Body of pancreas (tissue), 4 donors: ENCODE results near the gene SYNGR4. TPM values are rescaled to one million over a fixed set of nuclear protein-coding genes. Genes with fewer than 3 reads are reported as not detected.

ENCODE experiments used
- ATAC-seq: fragments of 150-250 bp; one replicate; pipeline ENCODE4 v1.9.1; 2016
- DNase-seq, 4 donors: peaks; one replicate each; pipeline ENCODE4 v3.0.0-alpha.2; 2019
- H3K27ac ChIP-seq, 4 donors: fragments of 200-600 bp; sonication (generic); 1 replicate in 3 of 4; 2 replicates in 1 of 4; pipeline versions ENCODE4 v1.5.1 to v1.6.1; 2016 to 2019; ENCODE audit warnings: mild to moderate bottlenecking in 1 of 4, mixed read lengths in 1 of 4, moderate library complexity in 1 of 4
- H3K27me3 ChIP-seq, 2 donors: fragments of 200-600 bp; sonication (generic); one replicate each; pipeline ENCODE4 v1.6.0; 2016; ENCODE audit warnings: mild to moderate bottlenecking in 1 of 2
- H3K36me3 ChIP-seq, 2 donors: fragments of 200-600 bp; sonication (generic); replicated peaks in 1 of 2; 2 replicates each; pipeline ENCODE4 v1.5.1; 2016; ENCODE audit warnings: low read depth in 2 of 2; ENCODE audit not compliant: insufficient read depth in 1 of 2
- H3K4me1 ChIP-seq: fragments of 200-600 bp; sonication (generic); one replicate; pipeline ENCODE4 v1.6.0; 2016
- H3K4me3 ChIP-seq, 2 donors: fragments of 200-600 bp; sonication (generic); 1 replicate in 1 of 2; 2 replicates in 1 of 2; pipeline ENCODE4 v1.5.1; 2016 to 2019
- H3K9me3 ChIP-seq, 3 donors: fragments of 200-600 bp; sonication (generic); 1 replicate in 2 of 3; 2 replicates in 1 of 3; pipeline ENCODE4 v1.5.1; 2016
- CTCF ChIP-seq, 7 experiments: fragments of 450-650 bp in 4 of 7; fragments of 200-600 bp in 3 of 7; sonication (generic) in 3 of 7; IDR thresholded peaks; one replicate each; pipeline ENCODE4 v1.5.1; 2016 to 2019; ENCODE audit warnings: antibody characterized with exemption in 7 of 7
- POLR2A ChIP-seq, 3 donors: fragments of 450-650 bp; IDR thresholded peaks; one replicate each; pipeline ENCODE4 v1.6.1; 2016; ENCODE audit warnings: antibody characterized with exemption in 3 of 3, mild to moderate bottlenecking in 2 of 3
- WGBS, 2 donors: methylation state at CpG; one replicate each; pipeline ENCODE4 v1.1.5; 2017; 5-methylcytosine and 5-hydroxymethylcytosine counted together
- intact Hi-C: fragments of 100-400 bp; cut with DNase I; formaldehyde crosslinking; loops from one replicate; pipeline ENCODE4 v1.15.1; 2023
- total RNA-seq, 2 donors: library from RNA; depleted of rRNA; stranded (reverse); fragments of >200 nt; gene quantifications; one replicate each; pipeline ENCODE4 v1.1.0, GENCODE V29; 2016

The SYNGR4 gene
- total RNA-seq, 2 donors from 2014 or later = 0.78 TPM; not detected in 1

GRCh38 chr19:48421548-48421947, 57.4 kb downstream of the SYNGR4 start:
- TF ChIP-seq CTCF (IDR thresholded peaks at IDR 0.05) (no peak), POLR2A (IDR thresholded peaks at IDR 0.05) (no peak)
- Histone ChIP-seq H3K36me3 (no peaks in the 10 kb centered on the region), H3K4me3 (no peak overlapping the region), H3K9me3 (no peaks in the 10 kb centered on the region), H3K27me3 (no peaks in the 10 kb centered on the region), H3K4me1 (no peaks in the 10 kb centered on the region), H3K27ac (no peak overlapping the region)
- WGBS, 2 donors = 65% methylated on average over 16 of the region's 16 CpGs; no CpG with 5 or more reads in 1 of the 2 donors
- no peak for ATAC-seq
- DNase-seq = peak in 1 of 4 donors; percentile 5
- intact Hi-C loops = no loop called here

- no peaks in the 10 kb centered on the region for H3K27me3 ChIP-seq
- ATAC-seq = no peak
- WGBS, 2 donors = 39 to 48% methylated on average over 8 of the region's 8 CpGs
- DNase-seq = peak in 1 of 4 donors; percentile 8
- H3K27ac ChIP-seq = no peak overlapping the region
- TF ChIP-seq CTCF (IDR thresholded peaks at IDR 0.05) (no peak), POLR2A (IDR thresholded peaks at IDR 0.05) (no peak)
- H3K4me3 ChIP-seq = no peak overlapping the region
- no peaks in the 10 kb centered on the region for H3K9me3 ChIP-seq
- H3K36me3 ChIP-seq = no peaks in the 10 kb centered on the region
- H3K4me1 ChIP-seq = no peaks in the 10 kb centered on the region
- intact Hi-C loops = no loop called here
Observed at GRCh38 chr19:48424694-48425219, 60.6 kb downstream of the SYNGR4 start.

Other genes starting within 250 kb of the SYNGR4 start
- 10 to 100 TPM; 17.4 to 62.0 TPM for gene LIG1, start 194.0 kb upstream of the SYNGR4 start, total RNA-seq
- gene ZSWIM9, start 193.7 kb upstream of the SYNGR4 start, total RNA-seq = 1 to 10 TPM; 4.7 to 9.6 TPM
- 10 to 100 TPM; 23.7 to 24.4 TPM for gene CARD8, start 108.5 kb upstream of the SYNGR4 start, total RNA-seq
- gene ZNF114, start 94.3 kb upstream of the SYNGR4 start, total RNA-seq = under 1 TPM in 1 of 2 donors, not detected in 1; 0.26 TPM
- gene EMP3, start 38.8 kb upstream of the SYNGR4 start, total RNA-seq = 1 to 10 TPM; 2.6 to 7.0 TPM
- 10 to 100 TPM; 14.5 to 16.1 TPM for gene TMEM143, start 427 bp upstream of the SYNGR4 start, total RNA-seq
- 10 to 100 TPM; 47.5 to 51.4 TPM for gene KDELR1, start 27.2 kb downstream of the SYNGR4 start, total RNA-seq
- 1 to 10 TPM in 1 of 2 donors, under 1 TPM in 1; 0.26 to 2.0 TPM for gene GRIN2D, start 29.3 kb downstream of the SYNGR4 start, total RNA-seq
- gene GRWD1, start 81.6 kb downstream of the SYNGR4 start, total RNA-seq = 10 to 100 TPM; 11.9 TPM
- 1 to 10 TPM in 1 of 2 donors, under 1 TPM in 1; 0.66 to 1.6 TPM for gene KCNJ14, start 91.2 kb downstream of the SYNGR4 start, total RNA-seq
- gene CYTH2, start 105.0 kb downstream of the SYNGR4 start, total RNA-seq = 10 to 100 TPM; 76.1 to 94.2 TPM
- gene LMTK3, start 147.5 kb downstream of the SYNGR4 start, total RNA-seq = 1 to 10 TPM; 4.2 to 9.6 TPM
- gene SULT2B1, start 187.8 kb downstream of the SYNGR4 start, total RNA-seq = 1 to 10 TPM in 1 of 2 donors, not detected in 1; 1.0 TPM
- gene SPACA4, start 242.4 kb downstream of the SYNGR4 start, total RNA-seq = not detected